Measurements from ENCODE around the gene DUOXA1.

DNA sequence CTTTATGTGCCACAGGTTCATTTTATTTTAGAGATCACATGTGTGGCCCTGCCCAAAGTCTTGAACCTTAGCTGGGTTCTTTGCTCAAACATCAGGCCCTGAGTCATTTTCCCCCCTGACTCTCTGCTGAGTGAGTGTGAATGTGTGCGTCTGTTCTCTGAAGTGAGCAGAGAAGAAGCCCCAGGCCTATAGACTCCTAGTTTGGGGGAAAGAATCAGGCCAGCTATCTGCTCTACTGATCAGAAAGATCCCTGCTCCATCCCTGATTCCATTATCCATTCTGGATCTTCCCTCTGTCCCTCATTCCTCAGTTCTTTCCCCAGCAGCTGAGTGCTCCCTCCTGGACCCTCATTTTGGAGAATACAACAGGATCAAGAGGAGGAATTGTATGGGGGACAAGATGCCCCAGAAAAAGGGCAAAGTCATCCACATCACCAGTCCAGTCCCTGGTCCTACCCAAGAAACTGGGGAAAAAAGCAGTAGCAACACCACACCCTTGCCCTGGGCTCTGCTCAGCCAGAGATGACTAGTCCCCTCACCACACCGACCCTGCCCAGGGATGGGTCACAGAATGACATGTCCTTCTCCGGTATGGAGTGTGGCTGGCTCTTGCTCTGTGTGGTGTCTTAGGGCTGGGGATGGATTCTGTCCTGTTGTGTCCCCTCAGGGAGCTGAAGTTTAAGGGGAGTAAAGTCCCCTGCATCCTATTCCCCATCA lies 3.3 kb upstream of the DUOXA1 start:
- TF ChIP-seq EZH2 (IDR thresholded peaks at IDR 0.05; ENCODE audit: low read length, unreplicated experiment), result no peak
- TF ChIP-seq, protein P1, sequence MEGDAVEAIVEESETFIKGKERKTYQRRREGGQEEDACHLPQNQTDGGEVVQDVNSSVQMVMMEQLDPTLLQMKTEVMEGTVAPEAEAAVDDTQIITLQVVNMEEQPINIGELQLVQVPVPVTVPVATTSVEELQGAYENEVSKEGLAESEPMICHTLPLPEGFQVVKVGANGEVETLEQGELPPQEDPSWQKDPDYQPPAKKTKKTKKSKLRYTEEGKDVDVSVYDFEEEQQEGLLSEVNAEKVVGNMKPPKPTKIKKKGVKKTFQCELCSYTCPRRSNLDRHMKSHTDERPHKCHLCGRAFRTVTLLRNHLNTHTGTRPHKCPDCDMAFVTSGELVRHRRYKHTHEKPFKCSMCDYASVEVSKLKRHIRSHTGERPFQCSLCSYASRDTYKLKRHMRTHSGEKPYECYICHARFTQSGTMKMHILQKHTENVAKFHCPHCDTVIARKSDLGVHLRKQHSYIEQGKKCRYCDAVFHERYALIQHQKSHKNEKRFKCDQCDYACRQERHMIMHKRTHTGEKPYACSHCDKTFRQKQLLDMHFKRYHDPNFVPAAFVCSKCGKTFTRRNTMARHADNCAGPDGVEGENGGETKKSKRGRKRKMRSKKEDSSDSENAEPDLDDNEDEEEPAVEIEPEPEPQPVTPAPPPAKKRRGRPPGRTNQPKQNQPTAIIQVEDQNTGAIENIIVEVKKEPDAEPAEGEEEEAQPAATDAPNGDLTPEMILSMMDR (conservative IDR thresholded peaks at IDR 0.05; ENCODE audit: low read depth, low read length), result no peak
- TF ChIP-seq EZH2phosphoT487 (IDR thresholded peaks at IDR 0.05; ENCODE audit: borderline replicate concordance, low read length), result no peak

All from PC-3 (cell line).